GM21367 (cell line): ENCODE measurements around the gene ITIH2.
"Not testable (repeated sequence)": the region's sequence is repeated elsewhere in the genome, so short reads cannot be mapped to it uniquely, and the experiment has no call there.

Experiments
- ATAC-seq: cut with Tn5 transposase; IDR thresholded peaks from one replicate; pipeline ENCODE4 v1.9.1; 2021; ENCODE audit not compliant: unreplicated experiment

Gene ITIH2

DNA sequence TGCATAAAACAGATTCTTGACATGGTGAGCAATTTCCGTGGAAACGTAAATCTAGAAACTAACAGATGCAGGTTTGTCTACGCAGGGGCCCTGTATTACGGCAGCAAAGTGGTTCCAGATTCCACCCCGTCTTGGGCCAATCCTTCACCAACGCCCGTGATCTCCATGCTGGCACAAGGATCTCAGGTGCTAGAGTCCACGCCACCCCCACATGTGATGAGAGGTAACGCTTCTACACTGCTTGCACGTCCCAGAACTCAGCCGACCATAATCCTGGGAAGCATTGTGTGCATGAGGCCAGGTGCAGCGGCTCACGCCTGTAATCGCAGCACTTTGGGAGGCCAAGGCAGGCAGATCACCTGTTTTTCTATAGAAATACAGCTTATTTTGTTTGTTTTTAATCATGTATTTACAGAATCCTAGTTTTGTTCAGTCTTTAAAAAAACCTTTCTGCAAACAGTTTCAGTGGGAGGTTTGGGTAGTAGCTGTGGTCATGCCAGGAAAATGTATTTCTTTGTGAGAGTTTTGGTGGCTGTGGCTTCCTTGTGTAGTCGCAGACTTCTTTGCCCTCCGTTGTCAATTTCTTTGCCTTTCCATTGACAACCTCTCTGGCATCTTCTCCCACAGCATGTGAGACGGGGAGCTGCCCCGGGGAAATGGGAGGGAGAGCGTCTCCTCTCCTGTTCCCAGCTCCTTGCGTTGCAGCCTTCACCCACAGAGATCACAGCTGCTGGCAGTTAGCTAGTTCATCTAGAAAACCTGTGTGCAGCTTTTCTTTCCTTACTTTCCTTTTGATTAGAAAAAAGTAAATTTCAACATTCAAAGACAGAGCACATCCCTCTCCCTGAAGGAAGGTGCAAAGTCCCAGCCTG is 35.7 kb downstream of the ITIH2 start:
- ATAC-seq: no peak

GRCh38 chr10:7744307-7744706 is 41.2 kb downstream of the ITIH2 start:
- ATAC-seq: no peak

GRCh38 chr10:7748637-7749036 is 45.5 kb downstream of the ITIH2 start:
- ATAC-seq: not testable (repeated sequence)

GRCh38 chr10:7750222-7750621 is 47.1 kb downstream of the ITIH2 start:
- ATAC-seq: no peak

GRCh38 chr10:7752251-7752650 is 49.1 kb downstream of the ITIH2 start:
- no peak for ATAC-seq

GRCh38 chr10:7755103-7755502 is 52.0 kb downstream of the ITIH2 start:
- no peak for ATAC-seq

DNA sequence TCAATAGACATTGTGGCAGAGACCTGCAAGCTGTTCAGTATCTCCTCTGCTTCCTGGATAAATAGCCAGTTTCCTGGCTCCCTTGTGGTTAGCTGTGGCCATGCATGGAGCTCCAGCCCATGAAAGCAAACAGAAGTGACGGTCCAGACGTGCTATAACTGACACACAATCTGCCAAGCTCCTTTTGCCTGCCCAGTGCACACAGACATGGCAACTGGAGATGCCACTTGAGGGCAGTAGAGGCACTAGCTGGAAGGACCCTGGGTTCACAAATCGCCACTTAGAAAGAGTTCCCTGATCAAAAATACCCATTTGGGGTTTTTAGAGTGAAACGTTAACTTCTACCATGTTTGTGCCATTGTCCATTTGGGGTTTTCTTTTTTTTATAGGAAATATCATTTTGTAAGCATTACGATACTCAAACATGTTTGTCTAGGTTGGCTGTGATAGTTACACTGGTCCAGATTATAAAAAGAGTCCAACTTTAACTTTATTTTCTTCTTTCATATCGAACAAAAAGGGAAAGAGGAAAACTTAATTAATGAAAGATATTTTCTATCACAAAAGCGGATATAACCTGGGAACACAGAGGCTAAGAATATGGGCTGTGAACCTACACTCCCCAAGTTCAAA is 53.4 kb downstream of the ITIH2 start:
- no peak for ATAC-seq

DNA sequence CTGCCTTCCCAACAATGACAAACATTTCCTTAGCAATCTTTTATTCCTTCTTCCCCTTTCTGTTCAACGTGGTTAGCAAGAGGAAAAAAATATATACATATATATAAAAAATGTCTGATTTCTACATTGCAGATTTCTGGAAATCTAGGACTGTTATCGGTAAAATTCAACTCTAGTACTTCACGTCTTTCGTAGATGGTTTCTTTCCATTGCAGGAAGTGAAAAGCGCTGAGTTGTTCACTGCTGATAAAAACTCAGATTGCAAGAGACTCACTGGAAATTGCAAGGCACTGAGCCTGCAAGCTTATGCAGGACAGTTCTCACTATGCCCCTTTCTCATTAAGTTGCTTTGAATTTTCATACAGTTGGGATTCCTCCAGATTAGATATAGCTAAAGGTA is 60.8 kb downstream of the ITIH2 start:
- ATAC-seq: no peak

DNA sequence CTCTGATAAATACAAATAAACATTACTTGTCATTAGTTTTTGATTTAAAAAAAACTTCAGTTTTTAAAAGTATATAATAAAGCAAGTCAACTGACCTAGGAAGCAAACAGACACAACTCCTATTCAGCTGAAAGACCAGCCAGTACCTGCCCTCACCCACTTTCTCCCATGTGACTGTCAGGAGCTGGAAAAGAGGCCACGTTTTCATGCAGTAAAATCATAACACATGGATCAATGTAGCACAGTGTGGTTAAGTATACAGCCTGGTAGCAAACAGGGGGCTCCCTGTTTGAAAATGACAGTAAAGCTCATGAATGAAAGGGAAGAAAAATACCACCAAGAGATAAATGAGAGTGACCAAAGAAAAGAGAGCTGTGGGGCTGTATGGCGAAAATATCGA is 63.1 kb downstream of the ITIH2 start:
- no peak for ATAC-seq

DNA sequence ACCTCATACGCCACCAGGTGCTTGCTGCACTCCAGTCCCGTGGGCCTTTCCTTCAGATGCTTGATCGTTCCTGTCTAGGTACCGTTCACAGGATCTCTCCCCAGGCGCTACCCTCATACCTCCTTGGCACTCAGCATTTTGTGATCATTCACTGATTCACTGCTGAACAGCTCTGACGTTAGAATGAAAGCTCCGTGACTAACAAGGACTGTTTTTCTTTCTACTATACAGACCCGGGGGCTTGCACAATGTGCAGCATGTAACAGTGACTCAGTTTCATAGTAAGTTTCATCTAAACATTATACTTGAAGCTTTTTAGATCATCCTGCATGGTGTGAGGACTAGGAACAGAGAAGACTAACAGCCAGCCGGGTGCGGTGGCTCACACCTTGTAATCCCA is 64.1 kb downstream of the ITIH2 start:
- ATAC-seq: no peak

GRCh38 chr10:7768417-7768816 is 65.3 kb downstream of the ITIH2 start:
- ATAC-seq: no peak

GRCh38 chr10:7773845-7774801 is 71.0 kb downstream of the ITIH2 start:
- no peak for ATAC-seq

- no peak for ATAC-seq
These were observed 73.7 kb downstream of the ITIH2 start for GRCh38 chr10:7776777-7777176.

DNA sequence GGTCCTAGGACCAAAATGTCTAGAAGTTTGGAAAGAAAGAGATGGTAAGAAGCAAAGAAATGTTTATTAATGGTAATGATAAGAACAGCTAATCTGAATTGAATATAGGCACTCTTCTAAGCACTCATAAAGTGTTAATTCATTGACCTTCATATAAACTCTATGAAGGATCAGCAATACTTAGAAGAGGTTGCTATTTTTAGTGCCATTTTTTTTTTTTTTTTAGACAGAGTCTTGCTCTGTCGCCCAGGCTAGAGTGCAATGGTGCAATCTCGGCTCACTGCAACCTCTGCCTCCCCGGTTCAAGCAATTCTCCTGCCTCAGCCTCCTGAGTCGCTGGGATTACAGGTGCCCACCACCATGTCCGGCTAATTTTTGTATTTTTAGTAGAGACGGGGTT is 79.1 kb downstream of the ITIH2 start:
- ATAC-seq: not testable (repeated sequence)

GRCh38 chr10:7786430-7786829 is 83.3 kb downstream of the ITIH2 start:
- ATAC-seq: no peak

- peak; percentile 5 for ATAC-seq
These were observed 84.2 kb downstream of the ITIH2 start for GRCh38 chr10:7787150-7787856.

- peak; percentile 92 for ATAC-seq
These were observed 84.9 kb downstream of the ITIH2 start, which contains the start of the genes ATP5F1C and KIN for GRCh38 chr10:7787857-7788638. ATP5F1C (plus strand) TSS chr10:7788177; CDS start chr10:7788208, 31 bp downstream. KIN (minus strand) TSS chr10:7787993; CDS start chr10:7787933, 60 bp downstream.

DNA sequence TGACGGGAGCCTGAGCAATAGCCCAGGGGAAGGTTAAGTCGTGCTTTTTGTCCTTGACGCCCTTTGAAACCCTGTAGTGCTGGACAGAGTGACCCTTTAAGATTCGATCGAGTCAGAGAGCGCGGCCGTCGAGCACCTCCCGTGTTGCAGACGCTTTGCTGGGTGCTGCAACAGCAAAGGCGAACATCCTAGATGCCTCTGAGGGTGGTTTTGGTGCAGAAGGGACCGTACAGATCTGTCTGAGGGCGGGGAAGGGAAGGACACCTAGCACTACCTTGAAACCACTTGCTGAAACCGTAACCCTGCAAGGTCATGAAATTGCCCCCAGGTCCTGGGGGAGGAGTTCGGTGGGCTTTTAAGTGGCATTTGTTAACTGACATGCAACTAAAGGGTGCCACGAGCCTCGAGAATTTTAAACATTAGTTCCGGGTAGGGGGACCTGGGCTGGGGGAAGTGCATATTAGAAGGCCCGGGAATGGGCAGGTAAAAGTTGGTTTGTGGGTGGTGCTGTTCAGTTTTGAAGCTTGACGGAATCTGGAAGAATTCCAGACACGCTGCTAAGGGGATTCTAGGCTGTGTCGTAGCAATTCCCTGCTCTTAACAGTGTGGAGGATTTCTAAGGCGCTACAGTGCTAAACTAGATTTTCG is 85.6 kb downstream of the ITIH2 start:
- ATAC-seq: peak; percentile 11

GRCh38 chr10:7789390-7789789 is 86.3 kb downstream of the ITIH2 start:
- ATAC-seq: no peak
